Body of pancreas (tissue), 4 donors: Measurements from ENCODE around the gene ESPNL.

Experiments used
- CTCF ChIP-seq, 7 experiments: fragments of 450-650 bp in 4 of 7; fragments of 200-600 bp in 3 of 7; sonication (generic) in 3 of 7; IDR thresholded peaks; one replicate each; pipeline ENCODE4 v1.5.1; 2016 to 2019; ENCODE audit warnings: antibody characterized with exemption in 7 of 7
- POLR2A ChIP-seq, 3 donors: fragments of 450-650 bp; IDR thresholded peaks; one replicate each; pipeline ENCODE4 v1.6.1; 2016; ENCODE audit warnings: antibody characterized with exemption in 3 of 3, mild to moderate bottlenecking in 2 of 3

GRCh38 chr2:238126338-238126737 is 26.2 kb downstream of the ESPNL start:
- TF ChIP-seq CTCF (IDR thresholded peaks at IDR 0.05) (no peak), POLR2A (IDR thresholded peaks at IDR 0.05) (no peak)
